ENCODE measurements around the gene ZNF705A. TPM values are rescaled to one million over a fixed set of nuclear protein-coding genes. Genes with fewer than 3 reads are reported as not detected.
A peak's percentile ranks its signal among the peaks of the same experiment; 100 is the strongest.

Gene ZNF705A
- total and polyA plus RNA-seq, 2 experiments from 2014 or later: not detected

DNA sequence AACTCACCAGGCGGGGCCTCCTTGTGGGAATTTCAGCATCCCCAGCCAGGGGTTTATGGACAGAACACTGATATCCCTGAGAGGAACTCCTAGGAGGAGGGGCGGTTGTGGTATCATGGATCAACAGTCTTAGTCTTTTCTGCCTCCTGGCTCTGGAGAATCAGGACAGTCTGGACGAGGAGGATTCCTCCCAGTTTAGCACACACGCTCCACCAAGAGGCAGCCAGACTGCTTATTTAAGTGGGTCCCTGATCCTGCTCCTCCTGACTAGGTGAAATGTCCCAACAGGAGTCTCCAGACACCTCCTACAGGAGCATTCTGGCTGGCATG lies 10.4 kb upstream of the ZNF705A start:
- Histone ChIP-seq H3F3A (replicated peaks; ENCODE audit: low read depth) (0 out of 2 replicates have a peak, but pooled peaks cover 3% of the 10 kb centered on the region), H3K27ac (ENCODE audit: low read depth) (no peak overlapping the region), H3K27me3 (ENCODE audit: insufficient read depth) (no peaks in the 10 kb centered on the region), H3K4me3 (no peak overlapping the region), H3K4me1 (ENCODE audit: insufficient read depth) (peaks cover 21% of the 10 kb centered on the region), H3K9me2 (ENCODE audit: insufficient read depth) (peaks cover 9% of the 10 kb centered on the region; the same call in 1 of the 2 replicates), H3K4me2 (peak overlapping the region; percentile 68), H2AFZ (peak overlapping the region; percentile 98), H3K36me3 (ENCODE audit: insufficient read depth) (0 out of 2 replicates have a peak, but pooled peaks cover 12% of the 10 kb centered on the region), H3K79me2 (replicated peaks; ENCODE audit: insufficient read depth) (no peaks in the 10 kb centered on the region), H4K20me1 (replicated peaks; ENCODE audit: insufficient read depth) (no peaks in the 10 kb centered on the region)
- DNase-seq (ENCODE audit: low spot score) (no peak), ATAC-seq (no peak)
- Mint-ChIP-seq H3K27me3 (ENCODE audit: insufficient read depth, low read depth, poor library complexity) (peaks cover 4% of the 10 kb centered on the region), H3K9me3 (peaks cover 14% of the 10 kb centered on the region), H3K4me1 (peaks cover 19% of the 10 kb centered on the region), H3K27ac (no peak overlapping the region), H3K36me3 (ENCODE audit: low read depth) (peaks cover 11% of the 10 kb centered on the region), H3K4me3 (no peak overlapping the region)
- TF ChIP-seq EZH2phosphoT487 (IDR thresholded peaks at IDR 0.05; ENCODE audit: unreplicated experiment): no peak

DNA sequence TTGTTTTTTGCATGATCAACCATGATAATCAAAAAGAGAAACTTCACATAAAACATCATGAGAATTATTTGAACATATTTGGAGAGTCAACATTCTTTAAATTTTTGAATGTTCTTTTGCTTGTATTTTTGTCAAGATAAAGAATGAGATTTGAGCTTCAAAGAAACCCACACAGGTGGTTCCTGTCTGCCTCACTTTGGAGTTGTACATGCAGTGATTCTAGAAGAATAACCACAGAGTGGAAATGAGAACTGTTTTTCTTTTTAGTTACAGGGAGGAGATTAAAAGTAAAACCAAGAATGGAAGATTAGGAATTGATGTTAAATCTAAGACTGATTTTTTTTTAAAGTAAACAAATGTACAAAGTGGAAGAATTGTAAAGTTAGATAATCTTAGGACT lies 2.3 kb upstream of the ZNF705A start:
- no peak for DNase-seq (ENCODE audit: low spot score)
- H2AFZ ChIP-seq: no peak overlapping the region
- H3K9me3 Mint-ChIP-seq: no peaks in the 10 kb centered on the region

DNA sequence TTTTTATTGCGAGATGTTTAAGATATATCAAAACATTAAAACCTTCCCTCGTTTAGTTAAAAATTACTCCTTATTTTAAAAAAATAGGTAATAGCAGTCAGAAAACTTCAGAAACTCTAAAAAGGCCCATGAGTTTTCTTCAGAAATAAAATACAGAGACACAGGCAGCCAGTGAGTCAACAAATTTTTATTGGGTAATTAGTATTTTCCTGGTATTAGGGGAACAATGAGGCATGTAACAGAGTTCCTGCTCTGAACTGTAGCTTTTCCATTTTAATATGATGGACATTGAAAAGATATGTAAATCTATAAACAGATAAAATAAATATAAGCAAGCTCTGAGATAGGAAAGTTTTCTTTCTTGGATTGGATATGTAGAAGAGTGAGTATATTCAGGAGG lies 399 bp upstream of the ZNF705A start:
- peaks cover 13% of the 10 kb centered on the region for H3K4me1 Mint-ChIP-seq
- Histone ChIP-seq H4K20me1 (replicated peaks; ENCODE audit: insufficient read depth) (no peaks in the 10 kb centered on the region), H3K27me3 (ENCODE audit: insufficient read depth) (no peaks in the 10 kb centered on the region), H3K9me2 (ENCODE audit: insufficient read depth) (no peaks in the 10 kb centered on the region), H3K4me2 (no peak overlapping the region), H3F3A (replicated peaks; ENCODE audit: low read depth) (no peaks in the 10 kb centered on the region), H3K79me2 (replicated peaks; ENCODE audit: insufficient read depth) (no peaks in the 10 kb centered on the region), H3K27ac (ENCODE audit: low read depth) (no peak overlapping the region), H3K4me3 (no peak overlapping the region), H2AFZ (peak overlapping the region; percentile 36; the same call in 1 of the 2 replicates), H3K4me1 (ENCODE audit: insufficient read depth) (peaks cover 14% of the 10 kb centered on the region; the same call in 1 of the 2 replicates), H3K36me3 (ENCODE audit: insufficient read depth) (no peaks in the 10 kb centered on the region)
- H3K36me3 Mint-ChIP-seq (ENCODE audit: low read depth): no peaks in the 10 kb centered on the region
- ATAC-seq (no peak), DNase-seq (ENCODE audit: low spot score) (no peak)
- H3K9me3 Mint-ChIP-seq: no peaks in the 10 kb centered on the region
- H3K27me3 Mint-ChIP-seq (ENCODE audit: insufficient read depth, low read depth, poor library complexity): peaks cover 3% of the 10 kb centered on the region
- no peak overlapping the region for H3K4me3 Mint-ChIP-seq
- 0 out of 2 replicates have a peak overlapping the region, but pooled peaks have one; percentile 33 for H3K27ac Mint-ChIP-seq
- TF ChIP-seq ZNF462 (CRISPR knock-in tag; IDR thresholded peaks at IDR 0.05) (no peak), STAT1 (IDR thresholded peaks at IDR 0.05; ENCODE audit: unreplicated experiment) (no peak), JUNB (IDR thresholded peaks at IDR 0.05; ENCODE audit: unreplicated experiment) (no peak), POLR2AphosphoS5 (IDR thresholded peaks at IDR 0.05; ENCODE audit: low read depth) (no peak)
- TF ChIP-seq, protein P1, sequence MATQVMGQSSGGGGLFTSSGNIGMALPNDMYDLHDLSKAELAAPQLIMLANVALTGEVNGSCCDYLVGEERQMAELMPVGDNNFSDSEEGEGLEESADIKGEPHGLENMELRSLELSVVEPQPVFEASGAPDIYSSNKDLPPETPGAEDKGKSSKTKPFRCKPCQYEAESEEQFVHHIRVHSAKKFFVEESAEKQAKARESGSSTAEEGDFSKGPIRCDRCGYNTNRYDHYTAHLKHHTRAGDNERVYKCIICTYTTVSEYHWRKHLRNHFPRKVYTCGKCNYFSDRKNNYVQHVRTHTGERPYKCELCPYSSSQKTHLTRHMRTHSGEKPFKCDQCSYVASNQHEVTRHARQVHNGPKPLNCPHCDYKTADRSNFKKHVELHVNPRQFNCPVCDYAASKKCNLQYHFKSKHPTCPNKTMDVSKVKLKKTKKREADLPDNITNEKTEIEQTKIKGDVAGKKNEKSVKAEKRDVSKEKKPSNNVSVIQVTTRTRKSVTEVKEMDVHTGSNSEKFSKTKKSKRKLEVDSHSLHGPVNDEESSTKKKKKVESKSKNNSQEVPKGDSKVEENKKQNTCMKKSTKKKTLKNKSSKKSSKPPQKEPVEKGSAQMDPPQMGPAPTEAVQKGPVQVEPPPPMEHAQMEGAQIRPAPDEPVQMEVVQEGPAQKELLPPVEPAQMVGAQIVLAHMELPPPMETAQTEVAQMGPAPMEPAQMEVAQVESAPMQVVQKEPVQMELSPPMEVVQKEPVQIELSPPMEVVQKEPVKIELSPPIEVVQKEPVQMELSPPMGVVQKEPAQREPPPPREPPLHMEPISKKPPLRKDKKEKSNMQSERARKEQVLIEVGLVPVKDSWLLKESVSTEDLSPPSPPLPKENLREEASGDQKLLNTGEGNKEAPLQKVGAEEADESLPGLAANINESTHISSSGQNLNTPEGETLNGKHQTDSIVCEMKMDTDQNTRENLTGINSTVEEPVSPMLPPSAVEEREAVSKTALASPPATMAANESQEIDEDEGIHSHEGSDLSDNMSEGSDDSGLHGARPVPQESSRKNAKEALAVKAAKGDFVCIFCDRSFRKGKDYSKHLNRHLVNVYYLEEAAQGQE (IDR thresholded peaks at IDR 0.05; ENCODE audit: unreplicated experiment): no peak

More for the DNA sequence above, 2.3 kb upstream of the ZNF705A start:
- no peaks in the 10 kb centered on the region for H3K79me2 ChIP-seq (replicated peaks; ENCODE audit: insufficient read depth)
- H3K36me3 ChIP-seq (ENCODE audit: insufficient read depth): no peaks in the 10 kb centered on the region
- H3K27ac ChIP-seq (ENCODE audit: low read depth): no peak overlapping the region
- peaks cover 1% of the 10 kb centered on the region for H3K27me3 Mint-ChIP-seq (ENCODE audit: insufficient read depth, low read depth, poor library complexity)
- H3K4me3 Mint-ChIP-seq: no peak overlapping the region
- H3K27ac Mint-ChIP-seq: no peak overlapping the region
- H3K9me2 ChIP-seq (ENCODE audit: insufficient read depth): no peaks in the 10 kb centered on the region
- no peak overlapping the region for H3K4me2 ChIP-seq
- TF ChIP-seq CREB1 (CRISPR knock-in tag; IDR thresholded peaks at IDR 0.05; ENCODE audit: low read depth): no peak
- no peak for TF ChIP-seq EZH2 (IDR thresholded peaks at IDR 0.05; ENCODE audit: low read depth, unreplicated experiment)
- no peaks in the 10 kb centered on the region for H4K20me1 ChIP-seq (replicated peaks; ENCODE audit: insufficient read depth)
- no peaks in the 10 kb centered on the region for H3K27me3 ChIP-seq (ENCODE audit: insufficient read depth)
- H3F3A ChIP-seq (replicated peaks; ENCODE audit: low read depth): no peaks in the 10 kb centered on the region
- H3K36me3 Mint-ChIP-seq (ENCODE audit: low read depth): no peaks in the 10 kb centered on the region
- no peak for ATAC-seq
- peaks cover 13% of the 10 kb centered on the region for H3K4me1 Mint-ChIP-seq
- H3K4me1 ChIP-seq (ENCODE audit: insufficient read depth): peaks cover 14% of the 10 kb centered on the region; the same call in 1 of the 2 replicates
- H3K4me3 ChIP-seq: no peak overlapping the region
